Activated naive CD4-positive, alpha-beta T cell (primary cell): Measurements from ENCODE around the gene FNDC11.
"Not testable (repeated sequence)": the region's sequence is repeated elsewhere in the genome, so short reads cannot be mapped to it uniquely, and the experiment has no call there.

Source experiments
- DNase-seq, 4 experiments: peaks; one replicate each; lab custom pipeline; 2025; lab: John Stamatoyannopoulos, UW

Gene FNDC11

GRCh38 chr20:63599396-63600050 lies 45.6 kb downstream of the FNDC11 start:
- DNase-seq: no peak

- not testable (repeated sequence) for DNase-seq
Observed at GRCh38 chr20:63601679-63602078, 47.7 kb downstream of the FNDC11 start.

DNA sequence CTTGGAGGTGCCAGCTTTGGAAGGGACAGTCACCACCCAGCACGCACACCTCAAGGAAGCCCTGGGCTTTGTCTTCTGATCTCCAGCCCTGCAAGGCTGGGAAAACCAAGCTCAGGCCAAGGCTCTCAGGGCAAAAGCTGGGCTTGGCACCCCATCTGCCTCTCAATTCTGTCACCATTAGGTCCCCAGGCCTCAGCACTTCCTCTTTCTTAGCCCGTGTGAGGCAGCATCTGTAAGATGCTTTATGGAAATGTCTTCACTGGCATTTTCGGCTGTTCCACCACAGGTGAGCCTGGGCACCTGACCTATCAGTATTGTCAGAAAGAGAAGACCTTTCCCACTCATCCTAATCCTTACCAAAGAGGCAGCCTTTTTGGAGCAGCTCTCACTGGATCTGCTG lies 48.4 kb downstream of the FNDC11 start:
- DNase-seq: no peak
